ENCODE data around the gene MAP4K5. TPM values are rescaled to one million over a fixed set of nuclear protein-coding genes. Genes with fewer than 3 reads are reported as not detected.

Gene MAP4K5
- total and polyA plus RNA-seq, 4 donors, result 16.0 to 67.0 (median 38.4) TPM

DNA sequence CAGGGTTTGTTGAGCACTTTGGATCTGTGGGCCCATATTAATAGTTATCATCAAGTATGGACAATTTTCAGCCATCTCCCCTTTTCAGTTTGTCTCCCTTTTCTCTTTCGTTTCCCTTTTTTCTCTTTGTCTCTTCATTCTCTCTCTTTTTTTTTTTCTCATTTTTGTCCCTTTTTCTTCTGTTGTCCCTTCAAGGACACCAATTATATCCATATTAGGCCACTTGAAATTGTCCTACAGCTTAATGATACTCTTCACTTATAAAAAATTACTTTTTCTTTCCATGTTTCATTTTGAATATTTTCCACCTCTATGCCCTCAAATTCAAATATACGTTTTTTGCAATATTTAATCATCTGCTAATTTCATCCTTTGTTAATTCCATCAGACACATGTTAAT lies 53.3 kb downstream of the MAP4K5 start:
- Histone ChIP-seq H3K36me3 (ENCODE audit: control insufficient read depth in 1 of 2, insufficient read depth in 2 of 2, low read length in 1 of 2) (no peaks in the 10 kb centered on the region), H3K4me1 (ENCODE audit: control insufficient read depth in 1 of 2, insufficient read depth in 2 of 2, low read length in 2 of 2) (no peaks in the 10 kb centered on the region), H3K27ac (ENCODE audit: low read depth in 1 of 2, low read length in 2 of 2) (no peak overlapping the region), H3K4me3 (ENCODE audit: low read length in 2 of 2) (no peak overlapping the region), H3K27me3 (ENCODE audit: control insufficient read depth in 1 of 2, insufficient read depth in 2 of 2, low read length in 1 of 2) (no peaks in the 10 kb centered on the region), H3K9me3 (ENCODE audit: control insufficient read depth, low read length) (no peaks in the 10 kb centered on the region)
- no peak for ATAC-seq (ENCODE audit: low FRiP score)
- no peak for DNase-seq
- 95 to 99% methylated on average over 2 of the region's 2 CpGs for WGBS, 2 donors
- intact Hi-C loops (cut with DNase I), result no loop called here

GRCh38 chr14:50477760-50478159 lies 54.6 kb downstream of the MAP4K5 start:
- WGBS, 2 donors, result 87 to 93% methylated on average over 2 of the region's 2 CpGs
- no peaks in the 10 kb centered on the region for H3K27me3 ChIP-seq (ENCODE audit: control insufficient read depth in 1 of 2, insufficient read depth in 2 of 2, low read length in 1 of 2)
- intact Hi-C loops (cut with DNase I), result no loop called here
- ATAC-seq (ENCODE audit: low FRiP score) (no peak), DNase-seq (no peak)
- H3K36me3 ChIP-seq (ENCODE audit: control insufficient read depth in 1 of 2, insufficient read depth in 2 of 2, low read length in 1 of 2), result no peaks in the 10 kb centered on the region
- no peaks in the 10 kb centered on the region for H3K4me1 ChIP-seq (ENCODE audit: control insufficient read depth in 1 of 2, insufficient read depth in 2 of 2, low read length in 2 of 2)
- no peaks in the 10 kb centered on the region for H3K9me3 ChIP-seq (ENCODE audit: control insufficient read depth, low read length)
- H3K4me3 ChIP-seq (ENCODE audit: low read length in 2 of 2), result no peak overlapping the region
- H3K27ac ChIP-seq (ENCODE audit: low read depth in 1 of 2, low read length in 2 of 2), result no peak overlapping the region

DNA sequence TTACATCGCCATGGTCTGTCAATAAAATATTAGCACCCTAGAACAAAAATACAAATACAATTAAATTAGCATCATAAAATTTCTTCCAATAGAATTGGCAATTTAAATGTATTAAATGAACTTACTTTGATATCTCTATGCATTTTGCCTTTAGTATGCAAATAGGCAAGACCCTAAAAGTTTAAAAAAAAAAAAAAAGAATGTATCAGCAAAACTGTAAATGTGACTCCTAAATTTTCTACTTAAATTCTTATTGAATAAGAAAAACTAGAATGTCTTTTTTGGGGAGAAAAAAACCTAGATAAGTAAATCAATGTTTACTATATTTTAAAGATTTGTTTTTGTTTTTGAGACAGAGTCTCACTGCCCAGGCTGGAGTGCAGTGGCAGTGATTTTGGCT lies 56.2 kb downstream of the MAP4K5 start:
- Histone ChIP-seq H3K4me3 (ENCODE audit: low read length in 2 of 2) (no peak overlapping the region), H3K27ac (ENCODE audit: low read depth in 1 of 2, low read length in 2 of 2) (no peak overlapping the region), H3K4me1 (ENCODE audit: control insufficient read depth in 1 of 2, insufficient read depth in 2 of 2, low read length in 2 of 2) (no peaks in the 10 kb centered on the region), H3K9me3 (ENCODE audit: control insufficient read depth, low read length) (no peaks in the 10 kb centered on the region), H3K36me3 (ENCODE audit: control insufficient read depth in 1 of 2, insufficient read depth in 2 of 2, low read length in 1 of 2) (peaks cover 0 to 3% of the 10 kb centered on the region in 2 donors), H3K27me3 (ENCODE audit: control insufficient read depth in 1 of 2, insufficient read depth in 2 of 2, low read length in 1 of 2) (no peaks in the 10 kb centered on the region)
- ATAC-seq (ENCODE audit: low FRiP score) (no peak), DNase-seq (no peak)
- intact Hi-C loops (cut with DNase I), result no loop called here
- 98% methylated on average over 1 of the region's 1 CpG for WGBS, 2 donors

DNA sequence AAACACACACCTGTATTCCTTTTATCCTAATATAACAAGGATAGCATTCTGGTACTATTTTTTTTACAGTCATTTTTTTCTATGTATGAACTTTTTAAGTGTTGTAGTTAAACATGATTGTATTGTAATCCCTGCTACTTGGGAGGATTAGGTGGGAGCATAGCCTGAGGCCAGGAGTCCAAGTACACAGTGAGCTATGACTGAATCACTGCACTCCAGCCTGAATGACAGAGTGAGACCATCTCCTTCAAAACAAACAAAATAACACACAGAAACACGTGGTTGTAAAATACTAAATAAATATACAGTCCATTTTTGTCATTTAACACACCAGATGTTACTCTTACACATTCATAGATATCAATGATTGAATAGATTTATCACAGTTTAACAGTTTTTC lies 56.9 kb downstream of the MAP4K5 start:
- no peaks in the 10 kb centered on the region for H3K9me3 ChIP-seq (ENCODE audit: control insufficient read depth, low read length)
- H3K27me3 ChIP-seq (ENCODE audit: control insufficient read depth in 1 of 2, insufficient read depth in 2 of 2, low read length in 1 of 2), result no peaks in the 10 kb centered on the region
- 12 to 26% methylated on average over 1 of the region's 1 CpG for WGBS, 2 donors
- no peaks in the 10 kb centered on the region for H3K4me1 ChIP-seq (ENCODE audit: control insufficient read depth in 1 of 2, insufficient read depth in 2 of 2, low read length in 2 of 2)
- no peak overlapping the region for H3K4me3 ChIP-seq (ENCODE audit: low read length in 2 of 2)
- intact Hi-C loops (cut with DNase I), result no loop called here
- no peak overlapping the region for H3K27ac ChIP-seq (ENCODE audit: low read depth in 1 of 2, low read length in 2 of 2)
- H3K36me3 ChIP-seq (ENCODE audit: control insufficient read depth in 1 of 2, insufficient read depth in 2 of 2, low read length in 1 of 2), result peaks cover 0 to 3% of the 10 kb centered on the region in 2 donors
- ATAC-seq (ENCODE audit: low FRiP score) (no peak), DNase-seq (no peak)

DNA sequence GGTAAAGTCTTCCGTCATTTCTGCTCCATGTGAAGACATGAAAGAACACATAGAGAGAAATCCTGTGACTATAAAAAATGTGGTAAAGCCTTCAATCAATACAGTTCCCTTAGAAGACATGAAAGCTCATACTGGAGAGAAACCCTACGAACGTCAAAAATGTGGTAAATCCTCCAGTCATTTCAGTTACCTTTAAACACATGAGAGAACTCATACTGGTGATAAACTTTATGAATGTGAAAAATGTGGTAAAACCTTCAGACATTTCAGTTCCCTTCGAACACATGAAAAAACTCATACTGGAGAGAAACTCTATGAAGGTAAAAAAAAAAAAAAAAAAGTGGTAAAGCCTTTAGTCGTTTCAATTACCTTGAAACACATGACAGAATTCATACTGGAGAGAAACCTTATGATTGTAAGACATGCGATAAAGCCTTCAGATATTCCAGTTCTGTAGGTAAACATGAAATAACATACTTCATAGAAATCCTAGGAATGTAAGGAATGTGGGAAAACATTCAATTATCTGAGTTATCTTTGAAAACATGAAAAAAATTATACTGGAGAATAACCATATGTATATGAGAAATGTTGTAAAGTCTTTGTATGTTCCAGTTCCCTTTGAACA lies 60.4 kb downstream of the MAP4K5 start:
- intact Hi-C loops (cut with DNase I), result no loop called here
- no peak overlapping the region for H3K4me3 ChIP-seq (ENCODE audit: low read length in 2 of 2)
- H3K27ac ChIP-seq (ENCODE audit: low read depth in 1 of 2, low read length in 2 of 2), result no peak overlapping the region
- 65% methylated on average over 6 of the region's 6 CpGs for WGBS, 2 donors
- DNase-seq (no peak), ATAC-seq (ENCODE audit: low FRiP score) (no peak)
- H3K4me1 ChIP-seq (ENCODE audit: control insufficient read depth in 1 of 2, insufficient read depth in 2 of 2, low read length in 2 of 2), result no peaks in the 10 kb centered on the region
- H3K36me3 ChIP-seq (ENCODE audit: control insufficient read depth in 1 of 2, insufficient read depth in 2 of 2, low read length in 1 of 2), result peaks cover 0 to 3% of the 10 kb centered on the region in 2 donors
- no peaks in the 10 kb centered on the region for H3K9me3 ChIP-seq (ENCODE audit: control insufficient read depth, low read length)
- no peaks in the 10 kb centered on the region for H3K27me3 ChIP-seq (ENCODE audit: control insufficient read depth in 1 of 2, insufficient read depth in 2 of 2, low read length in 1 of 2)

- Histone ChIP-seq H3K27me3 (ENCODE audit: control insufficient read depth in 1 of 2, insufficient read depth in 2 of 2, low read length in 1 of 2) (no peaks in the 10 kb centered on the region), H3K4me1 (ENCODE audit: control insufficient read depth in 1 of 2, insufficient read depth in 2 of 2, low read length in 2 of 2) (no peaks in the 10 kb centered on the region), H3K36me3 (ENCODE audit: control insufficient read depth in 1 of 2, insufficient read depth in 2 of 2, low read length in 1 of 2) (peaks cover 0 to 3% of the 10 kb centered on the region in 2 donors), H3K27ac (ENCODE audit: low read depth in 1 of 2, low read length in 2 of 2) (no peak overlapping the region), H3K4me3 (ENCODE audit: low read length in 2 of 2) (no peak overlapping the region), H3K9me3 (ENCODE audit: control insufficient read depth, low read length) (no peaks in the 10 kb centered on the region)
- DNase-seq (no peak), ATAC-seq (ENCODE audit: low FRiP score) (no peak)
- 50 to 52% methylated on average over 1 of the region's 1 CpG for WGBS, 2 donors
- intact Hi-C loops (cut with DNase I), result no loop called here
These were observed 62.4 kb downstream of the MAP4K5 start for GRCh38 chr14:50469982-50470381.

DNA sequence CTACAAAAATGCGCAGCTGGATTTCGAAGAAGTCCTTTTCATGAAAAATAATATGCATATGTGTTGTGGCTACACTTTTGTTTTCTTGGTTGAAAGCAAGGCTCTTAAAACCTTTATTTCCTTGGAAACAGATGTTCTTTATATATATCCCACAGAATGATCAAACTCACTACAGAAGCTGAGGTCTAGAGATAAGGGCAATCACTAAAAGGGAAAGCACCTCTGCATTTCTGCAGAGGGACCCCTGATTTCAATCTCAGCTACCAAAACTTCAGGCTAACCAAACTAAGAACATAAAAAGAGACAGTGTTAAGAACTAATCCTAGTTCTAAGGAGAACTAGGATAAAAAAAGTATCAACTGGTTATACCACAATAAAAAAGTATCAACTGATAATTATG lies 70.3 kb downstream of the MAP4K5 start:
- intact Hi-C loops (cut with DNase I), result no loop called here
- DNase-seq, result no peak
- ATAC-seq (ENCODE audit: low FRiP score), result no peak
- 97 to 98% methylated on average over 2 of the region's 2 CpGs for WGBS, 2 donors
- Histone ChIP-seq H3K9me3 (ENCODE audit: control insufficient read depth, low read length) (no peaks in the 10 kb centered on the region), H3K4me3 (ENCODE audit: low read length in 2 of 2) (no peak overlapping the region), H3K4me1 (ENCODE audit: control insufficient read depth in 1 of 2, insufficient read depth in 2 of 2, low read length in 2 of 2) (no peaks in the 10 kb centered on the region), H3K27me3 (ENCODE audit: control insufficient read depth in 1 of 2, insufficient read depth in 2 of 2, low read length in 1 of 2) (no peaks in the 10 kb centered on the region), H3K36me3 (ENCODE audit: control insufficient read depth in 1 of 2, insufficient read depth in 2 of 2, low read length in 1 of 2) (peaks cover 0 to 2% of the 10 kb centered on the region in 2 donors), H3K27ac (ENCODE audit: low read depth in 1 of 2, low read length in 2 of 2) (no peak overlapping the region)

DNA sequence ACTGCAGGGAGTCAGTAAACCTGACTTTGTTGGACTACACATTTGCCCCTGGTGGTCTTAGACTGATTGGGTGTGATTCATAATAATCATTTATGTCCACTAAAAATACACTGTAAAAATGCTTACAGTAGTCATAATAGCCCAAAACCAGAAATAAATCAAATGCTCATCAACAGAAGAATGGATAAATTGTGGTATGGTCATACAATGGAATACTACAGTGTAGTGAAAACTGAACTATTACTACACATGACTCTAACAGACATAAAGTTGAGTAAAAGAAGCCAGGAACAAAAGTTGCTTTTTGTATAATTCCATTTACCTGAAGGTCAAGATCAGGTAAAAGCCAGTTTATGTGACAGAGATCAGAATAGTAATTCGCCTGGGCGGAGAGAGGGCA lies 78.5 kb downstream of the MAP4K5 start:
- Histone ChIP-seq H3K4me3 (ENCODE audit: low read length in 2 of 2) (no peak overlapping the region), H3K27me3 (ENCODE audit: control insufficient read depth in 1 of 2, insufficient read depth in 2 of 2, low read length in 1 of 2) (no peaks in the 10 kb centered on the region), H3K36me3 (ENCODE audit: control insufficient read depth in 1 of 2, insufficient read depth in 2 of 2, low read length in 1 of 2) (peaks cover 4 to 6% of the 10 kb centered on the region in 2 donors), H3K27ac (ENCODE audit: low read depth in 1 of 2, low read length in 2 of 2) (no peak overlapping the region), H3K4me1 (ENCODE audit: control insufficient read depth in 1 of 2, insufficient read depth in 2 of 2, low read length in 2 of 2) (no peaks in the 10 kb centered on the region), H3K9me3 (ENCODE audit: control insufficient read depth, low read length) (no peaks in the 10 kb centered on the region)
- WGBS, 2 donors, result 95 to 98% methylated on average over 2 of the region's 2 CpGs
- intact Hi-C loops (cut with DNase I), result no loop called here
- DNase-seq (no peak), ATAC-seq (ENCODE audit: low FRiP score) (no peak)

- H3K27ac ChIP-seq (ENCODE audit: low read depth in 1 of 2, low read length in 2 of 2), result no peak overlapping the region
These were observed 79.2 kb downstream of the MAP4K5 start for GRCh38 chr14:50452979-50453705.

More at GRCh38 chr14:50452979-50453705, 79.2 kb downstream of the MAP4K5 start:
- H3K9me3 ChIP-seq (ENCODE audit: control insufficient read depth, low read length), result no peaks in the 10 kb centered on the region
- no peaks in the 10 kb centered on the region for H3K4me1 ChIP-seq (ENCODE audit: control insufficient read depth in 1 of 2, insufficient read depth in 2 of 2, low read length in 2 of 2)
- H3K27me3 ChIP-seq (ENCODE audit: control insufficient read depth in 1 of 2, insufficient read depth in 2 of 2, low read length in 1 of 2), result no peaks in the 10 kb centered on the region
- DNase-seq, result no peak
- ATAC-seq (ENCODE audit: low FRiP score), result no peak
- peaks cover 4 to 6% of the 10 kb centered on the region in 2 donors for H3K36me3 ChIP-seq (ENCODE audit: control insufficient read depth in 1 of 2, insufficient read depth in 2 of 2, low read length in 1 of 2)
- WGBS, 2 donors, result 65 to 70% methylated on average over 3 of the region's 3 CpGs
- no peak overlapping the region for H3K4me3 ChIP-seq (ENCODE audit: low read length in 2 of 2)
- intact Hi-C loops (cut with DNase I), result no loop called here

Measured in aorta (tissue), 5 donors.